Epithelial cell of esophagus (primary cell): ENCODE data around the gene MCOLN1.

Experiments used
- DNase-seq: peaks from one replicate; pipeline ENCODE4 v3.0.0; 2010; ENCODE audit warnings: low read depth
- H3K4me3 ChIP-seq: 2 replicates; pipeline ENCODE4 v1.5.1; 2011; ENCODE audit warnings: mild to moderate bottlenecking, low read length, control low read depth
- CTCF ChIP-seq: IDR thresholded peaks from 2 replicates; pipeline ENCODE4 v1.5.1; 2011; ENCODE audit warnings: low read depth, mild to moderate bottlenecking, low read length, control low read depth, inconsistent platforms; ENCODE audit not compliant: insufficient read depth; ENCODE audit errors: missing control alignments

The MCOLN1 gene

GRCh38 chr19:7529246-7529600, 6.8 kb downstream of the MCOLN1 start:
- H3K4me3 ChIP-seq = no peak overlapping the region
- TF ChIP-seq CTCF = no peak

GRCh38 chr19:7529610-7530490, 7.4 kb downstream of the MCOLN1 start:
- no peak for DNase-seq
- TF ChIP-seq CTCF = no peak
- H3K4me3 ChIP-seq = no peak overlapping the region

More at GRCh38 chr19:7529246-7529600, 6.8 kb downstream of the MCOLN1 start:
- DNase-seq = no peak

- DNase-seq = peak; percentile 63
- peak overlapping the region; percentile 93 for H3K4me3 ChIP-seq
- TF ChIP-seq CTCF = no peak
These were observed 11.0 kb downstream of the MCOLN1 start for GRCh38 chr19:7533281-7533885.

GRCh38 chr19:7533925-7534480, 11.6 kb downstream of the MCOLN1 start:
- peak overlapping the region; percentile 93 for H3K4me3 ChIP-seq
- TF ChIP-seq CTCF = no peak
- DNase-seq = peak; percentile 91

GRCh38 chr19:7534531-7535046, 12.2 kb downstream of the MCOLN1 start:
- TF ChIP-seq CTCF = no peak
- peak overlapping the region; percentile 93 for H3K4me3 ChIP-seq
- DNase-seq = peak; percentile 59

- no peak for TF ChIP-seq CTCF
- peak within 1 kb of the TSS; percentile 93 for H3K4me3 ChIP-seq
- DNase-seq = peak; percentile 96
These were observed 12.9 kb downstream of the MCOLN1 start, which contains the start of gene PNPLA6 for GRCh38 chr19:7535047-7535997. PNPLA6 (plus strand) TSS chr19:7535717; CDS start chr19:7535789, 72 bp downstream.
